GM12878 (cell line): ENCODE results near the gene CARD19. TPM values are rescaled to one million over a fixed set of nuclear protein-coding genes. Genes with fewer than 3 reads are reported as not detected.

Experiments
- ATAC-seq: fragments of 200-7000 bp; cut with Tn5 transposase; 3 replicates; pipeline ENCODE4 v1.9.1; 2020; ENCODE audit warnings: mild to moderate bottlenecking, moderate library complexity
- BruUV-seq: library from RNA; stranded (reverse); fragments of 400-500 nt; replicated peaks from 2 replicates; lab custom pipeline; 2021; lab: Mats Ljungman, UMichigan
- CTCF ChIA-PET: fragments of 300-600 bp; sonication (Branson Sonifier 250); formaldehyde crosslinking; extraction: SDS; loops from one replicate; lab custom pipeline; 2021; ENCODE audit warnings: inconsistent platforms; lab: Yijun Ruan, JAX
- POLR2A ChIA-PET: fragments of 350-600 bp; formaldehyde crosslinking; extraction: SDS; loops from one replicate; lab custom pipeline; 2021; ENCODE audit warnings: inconsistent platforms; lab: Charles Lee
- RAD21 ChIA-PET: fragments of 300-600 bp; sonication (Branson Sonifier 250); formaldehyde crosslinking; loops from one replicate; lab custom pipeline; 2023; ENCODE audit warnings: antibody characterized with exemption; ENCODE audit not compliant: unreplicated experiment; lab: Charles Lee
- SMC1A ChIA-PET: fragments of 300-600 bp; sonication (Branson Sonifier 250); formaldehyde crosslinking; loops from one replicate; lab custom pipeline; 2023; ENCODE audit not compliant: unreplicated experiment, uncharacterized antibody; lab: Charles Lee
- DNase-seq: peaks from one replicate; pipeline ENCODE4 v3.0.0-alpha.2; 2011; ENCODE audit warnings: low read depth, low spot score
- FAIRE-seq: peaks from 3 replicates; lab custom pipeline; 2011; peaks lifted over from hg19 to GRCh38; lab: Jason Lieb, UNC
- H2AFZ ChIP-seq: 2 replicates; pipeline ENCODE4 v1.6.0; 2011; ENCODE audit warnings: low read depth, low read length, control low read depth; ENCODE audit not compliant: control insufficient read depth
- H3K27ac ChIP-seq: 2 replicates; pipeline ENCODE4 v1.5.1; 2011; ENCODE audit warnings: control low read depth; ENCODE audit not compliant: control insufficient read depth, insufficient read depth
- H3K27me3 ChIP-seq, 2 experiments: replicated peaks in 1 of 2; 2 replicates each; pipeline versions ENCODE4 v1.6.0 to v1.6.1; 2011; ENCODE audit warnings: low read length in 1 of 2; ENCODE audit not compliant: control insufficient read depth in 2 of 2, insufficient read depth in 2 of 2
- H3K36me3 ChIP-seq, 2 experiments: 2 replicates each; pipeline ENCODE4 v1.5.1; 2011; ENCODE audit warnings: low read length in 1 of 2; ENCODE audit not compliant: control insufficient read depth in 2 of 2, insufficient read depth in 2 of 2
- H3K4me1 ChIP-seq: 2 replicates; pipeline ENCODE4 v1.6.1; 2011; ENCODE audit warnings: mild to moderate bottlenecking, low read length, moderate library complexity, mixed read lengths; ENCODE audit not compliant: control insufficient read depth, insufficient read depth
- H3K4me2 ChIP-seq: 2 replicates; pipeline ENCODE4 v1.6.0; 2011; ENCODE audit warnings: control low read depth; ENCODE audit not compliant: control insufficient read depth, insufficient read depth
- H3K4me3 ChIP-seq: fragments of 200-600 bp; sonication (generic); 2 replicates; pipeline ENCODE4 v1.5.1; 2016
- H3K79me2 ChIP-seq: 2 replicates; pipeline ENCODE4 v1.6.0; 2011; ENCODE audit warnings: low read length; ENCODE audit not compliant: control insufficient read depth, insufficient read depth
- H3K9ac ChIP-seq: 2 replicates; pipeline ENCODE4 v1.8.0; 2011; ENCODE audit warnings: low read length, control low read depth, mixed read lengths; ENCODE audit not compliant: control insufficient read depth, insufficient read depth
- H3K9me3 ChIP-seq: replicated peaks from 3 replicates; pipeline ENCODE4 v1.5.1; 2011; ENCODE audit warnings: mild to moderate bottlenecking, low read length; ENCODE audit not compliant: control insufficient read depth, insufficient read depth
- H4K20me1 ChIP-seq: 2 replicates; pipeline ENCODE4 v1.6.0; 2011; ENCODE audit not compliant: control insufficient read depth, insufficient read depth
- CHD2 ChIP-seq: IDR thresholded peaks from 2 replicates; pipeline ENCODE4 v1.6.1; 2011; ENCODE audit warnings: low read depth, low read length, improper control_type of control experiment, borderline replicate concordance
- GABPA ChIP-seq: IDR thresholded peaks from 2 replicates; pipeline ENCODE4 v1.6.1; 2014; ENCODE audit warnings: antibody characterized with exemption, low read depth, mild to moderate bottlenecking, inconsistent platforms
- GATAD2B ChIP-seq: fragments of 450-650 bp; conservative IDR thresholded peaks from 2 replicates; pipeline ENCODE4 v1.6.1; 2017; ENCODE audit warnings: low read depth, mild to moderate bottlenecking, moderate library complexity
- HDGF ChIP-seq: fragments of 450-650 bp; IDR thresholded peaks from 2 replicates; pipeline ENCODE4 v1.6.1; 2016; ENCODE audit warnings: antibody characterized with exemption
- NFYA ChIP-seq: IDR thresholded peaks from 2 replicates; pipeline ENCODE4 v1.6.1; 2011; ENCODE audit warnings: low read depth, mild to moderate bottlenecking, low read length, improper control_type of control experiment, borderline replicate concordance
- POLR2AphosphoS2 ChIP-seq: IDR thresholded peaks from 2 replicates; pipeline ENCODE4 v1.6.1; 2011; ENCODE audit warnings: low read depth, mild to moderate bottlenecking, low read length, improper control_type of control experiment, moderate library complexity
- RAD51 ChIP-seq: fragments of 450-650 bp; IDR thresholded peaks from 2 replicates; pipeline ENCODE4 v1.6.1; 2016; ENCODE audit warnings: moderate library complexity, mild to moderate bottlenecking, inconsistent platforms
- RB1 ChIP-seq: fragments of 450-650 bp; formaldehyde crosslinking; IDR thresholded peaks from 2 replicates; pipeline ENCODE4 v1.6.1; 2017; ENCODE audit warnings: mild to moderate bottlenecking, borderline replicate concordance
- RBBP5 ChIP-seq: fragments of 200-600 bp; sonication (generic); conservative IDR thresholded peaks from 2 replicates; pipeline ENCODE4 v1.6.1; 2016
- SIN3A ChIP-seq: IDR thresholded peaks from 2 replicates; pipeline ENCODE4 v1.6.1; 2012; ENCODE audit warnings: low read depth, low read length, improper control_type of control experiment
- ZNF24 ChIP-seq: fragments of 450-650 bp; IDR thresholded peaks from 2 replicates; pipeline ENCODE4 v1.6.1; 2017; ENCODE audit warnings: antibody characterized with exemption, mild to moderate bottlenecking
- ZNF274 ChIP-seq: IDR thresholded peaks from one replicate; pipeline ENCODE4 v1.8.0; 2011; ENCODE audit not compliant: insufficient read length, insufficient read depth
- WGBS: methylation state at CpG from one replicate; pipeline ENCODE4 v1.1.6; 2016; ENCODE audit warnings: low lambda C conversion rate; ENCODE audit not compliant: insufficient replicate concordance, insufficient coverage; ENCODE audit errors: missing lambda C conversion rate; 5-methylcytosine and 5-hydroxymethylcytosine counted together
- in situ Hi-C: fragments of 300-500 bp; cut with MboI; formaldehyde crosslinking; loops from 9 replicates; pipeline ENCODE4 v1.14.3; 2018; ENCODE audit warnings: mixed read lengths
- intact Hi-C: fragments of 100-400 bp; cut with micrococcal nuclease; formaldehyde crosslinking; loops from one replicate; pipeline ENCODE4 v1.14.2; 2022; ENCODE audit not compliant: unreplicated experiment
- polyA plus RNA-seq, 11 experiments: library from polyadenylated mRNA; depleted of rRNA in 4 of 11; unstranded in 6 of 11; stranded (reverse) in 5 of 11; fragments of >200 nt; fragmentation: Nextera tagmentation in 4 of 11; fragmentation: Illumina TruSeq in 1 of 11; extraction: Ambion mirVana in 4 of 11; extraction: Trizol in 1 of 11; gene quantifications; 1 replicate in 1 of 11; 2 replicates in 10 of 11; pipeline versions ENCODE4 v1.2.1 to v1.2.3, GENCODE V29; 2011 to 2016; ENCODE audit warnings: inconsistent platforms in 2 of 11, missing spikeins in 2 of 11, low read depth in 1 of 11
- total RNA-seq, 4 experiments: library from RNA; depleted of rRNA in 3 of 4; stranded (reverse); fragments of >200 nt in 3 of 4; fragmentation: Illumina TruSeq in 1 of 4; extraction: Trizol in 1 of 4; gene quantifications; 2 replicates each; pipeline versions ENCODE4 v1.2.1 to v1.2.3, GENCODE V29; 2013 to 2021
- TF ChIP-seq, protein P1 (sequence below): fragments of 450-650 bp; IDR thresholded peaks from 2 replicates; pipeline ENCODE4 v1.6.1; 2017; ENCODE audit warnings: antibody characterized with exemption, mild to moderate bottlenecking, moderate library complexity
- TF ChIP-seq, protein P2 (sequence below): fragments of 450-650 bp; IDR thresholded peaks from 2 replicates; pipeline ENCODE4 v1.6.1; 2017; ENCODE audit warnings: mild to moderate bottlenecking
- TF ChIP-seq, protein P3 (sequence below): IDR thresholded peaks from 2 replicates; pipeline ENCODE4 v1.6.1; 2012; ENCODE audit warnings: low read depth, low read length, improper control_type of control experiment
- TF ChIP-seq, protein P4 (sequence below): IDR thresholded peaks from 2 replicates; pipeline ENCODE4 v1.6.1; 2012; ENCODE audit warnings: low read depth, low read length, improper control_type of control experiment

Gene CARD19
- total and polyA plus RNA-seq, 10 of the 15 experiments (the other 5 are each of a cell fraction or from before 2014, with no cell fraction given) = 0.61 to 41.6 (median 19.9) TPM

DNA sequence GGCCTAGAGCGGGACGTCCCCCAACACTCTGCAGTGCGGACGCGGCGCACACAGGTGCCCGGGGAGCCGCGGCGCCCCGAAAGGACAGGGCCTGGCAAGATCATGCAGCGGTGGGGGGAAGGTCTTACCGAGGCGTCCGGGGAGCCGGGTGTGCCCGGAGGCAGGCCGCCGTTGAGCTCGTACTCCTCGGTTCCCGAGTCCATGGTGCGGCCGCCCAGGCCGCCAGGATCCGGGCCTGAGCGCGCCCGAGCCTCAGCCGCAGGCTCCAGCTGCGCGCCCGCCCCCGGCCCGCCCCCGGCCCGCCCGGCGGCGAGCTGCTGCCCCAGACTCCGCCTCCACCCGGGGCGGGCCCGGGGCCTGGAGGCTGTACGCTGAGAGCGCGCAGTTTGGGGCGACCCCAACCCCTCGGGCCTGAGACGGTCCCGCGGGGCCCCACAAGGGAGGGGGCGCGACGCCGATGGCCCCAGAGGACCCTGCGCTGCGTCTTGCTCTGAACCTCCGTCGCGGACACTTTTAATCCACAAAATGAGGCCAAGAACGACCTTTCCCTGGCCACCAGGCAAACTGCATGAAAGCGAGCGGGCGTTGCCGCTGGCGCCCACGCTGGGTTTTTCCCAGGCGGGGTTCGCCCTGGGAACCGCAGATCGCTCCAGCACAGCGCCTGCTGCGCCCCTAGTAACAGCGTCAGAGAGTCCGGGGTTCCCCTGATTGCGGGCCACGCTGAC is 38.2 kb downstream of the CARD19 start, which contains the start of gene NINJ1:
Gene NINJ1 (minus strand): TSS at position 237 of the 725 bp plus-strand sequence. CDS start 34 bp downstream, at position 203.
- WGBS = 1% methylated on average over 60 of the region's 78 CpGs
- CTCF ChIA-PET = interaction anchor here (0.6 to 1.5 kb wide), 4 partner anchors 26 to 131 kb away, joined by 3 to 5 read pairs (median 4); no protein-coding TSS in a partner anchor
- intact Hi-C loops (no loop called here), in situ Hi-C loops (no loop called here)
- H3K4me3 ChIP-seq = peak within 1 kb of the TSS; percentile 80
- SMC1A ChIA-PET = interaction anchor here (0.6 to 0.9 kb wide), 3 partner anchors 25 to 411 kb away, joined by 3 read pairs; no protein-coding TSS in a partner anchor
- RAD21 ChIA-PET = interaction anchor here (0.6 to 1.6 kb wide), 6 partner anchors 25 to 182 kb away, joined by 4 to 9 read pairs (median 6); no protein-coding TSS in a partner anchor
- no peak for FAIRE-seq
- peak; percentile 82 for ATAC-seq
- POLR2A ChIA-PET = interaction anchor here (0.6 to 1.8 kb wide), 9 partner anchors 14 to 320 kb away, joined by 3 to 8 read pairs (median 4); partner anchors contain the start of gene CARD19
- no TSS peak for BruUV-seq
- peak within 1 kb of the TSS; percentile 72 for H3K9ac ChIP-seq
- H3K4me2 ChIP-seq = peak within 1 kb of the TSS; percentile 95
- H3K27me3 ChIP-seq = no peaks in the 10 kb centered on the region; a peak in 1 of 4 replicates
- peaks cover 12% of the 10 kb centered on the region for H3K79me2 ChIP-seq
- peak within 1 kb of the TSS; percentile 60 for H3K27ac ChIP-seq
- DNase-seq = peak; percentile 50
- H3K4me1 ChIP-seq = peaks cover 28% of the 10 kb centered on the region
- no peaks in the 10 kb centered on the region for H4K20me1 ChIP-seq
- peak within 1 kb of the TSS; percentile 81 for H2AFZ ChIP-seq
- no peaks in the 10 kb centered on the region for H3K36me3 ChIP-seq
- no peaks in the 10 kb centered on the region for H3K9me3 ChIP-seq
- TF ChIP-seq SIN3A (peak; percentile 56), RAD51 (no peak), ZNF274 (no peak), RBBP5 (0 out of 2 replicates have a peak, but pooled peaks have one; percentile 41), GABPA (no peak), ZNF24 (no peak), CHD2 (peak; percentile 64), RB1 (peak; percentile 80), HDGF (no peak), POLR2AphosphoS2 (peak; percentile 73; the same call in 1 of the 2 replicates), NFYA (no peak), GATAD2B (peak; percentile 88)
- TF ChIP-seq, protein P1, sequence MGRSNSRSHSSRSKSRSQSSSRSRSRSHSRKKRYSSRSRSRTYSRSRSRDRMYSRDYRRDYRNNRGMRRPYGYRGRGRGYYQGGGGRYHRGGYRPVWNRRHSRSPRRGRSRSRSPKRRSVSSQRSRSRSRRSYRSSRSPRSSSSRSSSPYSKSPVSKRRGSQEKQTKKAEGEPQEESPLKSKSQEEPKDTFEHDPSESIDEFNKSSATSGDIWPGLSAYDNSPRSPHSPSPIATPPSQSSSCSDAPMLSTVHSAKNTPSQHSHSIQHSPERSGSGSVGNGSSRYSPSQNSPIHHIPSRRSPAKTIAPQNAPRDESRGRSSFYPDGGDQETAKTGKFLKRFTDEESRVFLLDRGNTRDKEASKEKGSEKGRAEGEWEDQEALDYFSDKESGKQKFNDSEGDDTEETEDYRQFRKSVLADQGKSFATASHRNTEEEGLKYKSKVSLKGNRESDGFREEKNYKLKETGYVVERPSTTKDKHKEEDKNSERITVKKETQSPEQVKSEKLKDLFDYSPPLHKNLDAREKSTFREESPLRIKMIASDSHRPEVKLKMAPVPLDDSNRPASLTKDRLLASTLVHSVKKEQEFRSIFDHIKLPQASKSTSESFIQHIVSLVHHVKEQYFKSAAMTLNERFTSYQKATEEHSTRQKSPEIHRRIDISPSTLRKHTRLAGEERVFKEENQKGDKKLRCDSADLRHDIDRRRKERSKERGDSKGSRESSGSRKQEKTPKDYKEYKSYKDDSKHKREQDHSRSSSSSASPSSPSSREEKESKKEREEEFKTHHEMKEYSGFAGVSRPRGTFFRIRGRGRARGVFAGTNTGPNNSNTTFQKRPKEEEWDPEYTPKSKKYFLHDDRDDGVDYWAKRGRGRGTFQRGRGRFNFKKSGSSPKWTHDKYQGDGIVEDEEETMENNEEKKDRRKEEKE = no peak
- TF ChIP-seq, protein P2, sequence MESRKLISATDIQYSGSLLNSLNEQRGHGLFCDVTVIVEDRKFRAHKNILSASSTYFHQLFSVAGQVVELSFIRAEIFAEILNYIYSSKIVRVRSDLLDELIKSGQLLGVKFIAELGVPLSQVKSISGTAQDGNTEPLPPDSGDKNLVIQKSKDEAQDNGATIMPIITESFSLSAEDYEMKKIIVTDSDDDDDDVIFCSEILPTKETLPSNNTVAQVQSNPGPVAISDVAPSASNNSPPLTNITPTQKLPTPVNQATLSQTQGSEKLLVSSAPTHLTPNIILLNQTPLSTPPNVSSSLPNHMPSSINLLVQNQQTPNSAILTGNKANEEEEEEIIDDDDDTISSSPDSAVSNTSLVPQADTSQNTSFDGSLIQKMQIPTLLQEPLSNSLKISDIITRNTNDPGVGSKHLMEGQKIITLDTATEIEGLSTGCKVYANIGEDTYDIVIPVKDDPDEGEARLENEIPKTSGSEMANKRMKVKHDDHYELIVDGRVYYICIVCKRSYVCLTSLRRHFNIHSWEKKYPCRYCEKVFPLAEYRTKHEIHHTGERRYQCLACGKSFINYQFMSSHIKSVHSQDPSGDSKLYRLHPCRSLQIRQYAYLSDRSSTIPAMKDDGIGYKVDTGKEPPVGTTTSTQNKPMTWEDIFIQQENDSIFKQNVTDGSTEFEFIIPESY = no peak
- TF ChIP-seq, protein P3, sequence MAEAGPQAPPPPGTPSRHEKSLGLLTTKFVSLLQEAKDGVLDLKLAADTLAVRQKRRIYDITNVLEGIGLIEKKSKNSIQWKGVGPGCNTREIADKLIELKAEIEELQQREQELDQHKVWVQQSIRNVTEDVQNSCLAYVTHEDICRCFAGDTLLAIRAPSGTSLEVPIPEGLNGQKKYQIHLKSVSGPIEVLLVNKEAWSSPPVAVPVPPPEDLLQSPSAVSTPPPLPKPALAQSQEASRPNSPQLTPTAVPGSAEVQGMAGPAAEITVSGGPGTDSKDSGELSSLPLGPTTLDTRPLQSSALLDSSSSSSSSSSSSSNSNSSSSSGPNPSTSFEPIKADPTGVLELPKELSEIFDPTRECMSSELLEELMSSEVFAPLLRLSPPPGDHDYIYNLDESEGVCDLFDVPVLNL = no peak
- TF ChIP-seq, protein P4, sequence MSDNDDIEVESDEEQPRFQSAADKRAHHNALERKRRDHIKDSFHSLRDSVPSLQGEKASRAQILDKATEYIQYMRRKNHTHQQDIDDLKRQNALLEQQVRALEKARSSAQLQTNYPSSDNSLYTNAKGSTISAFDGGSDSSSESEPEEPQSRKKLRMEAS = 0 out of 2 replicates have a peak, but pooled peaks have one; percentile 35
